ENCODE results near the gene AMZ2.
"Not testable (repeated sequence)": the region's sequence is repeated elsewhere in the genome, so short reads cannot be mapped to it uniquely, and the experiment has no call there.

Gene AMZ2

GRCh38 chr17:68255731-68256538 lies 8.1 kb downstream of the AMZ2 start:
- no peak for DNase-seq

GRCh38 chr17:68256701-68257100 lies 8.9 kb downstream of the AMZ2 start:
- not testable (repeated sequence) for DNase-seq

- DNase-seq, result no peak
Observed at GRCh38 chr17:68257934-68258333, 10.1 kb downstream of the AMZ2 start.

GRCh38 chr17:68258890-68259647 lies 11.2 kb downstream of the AMZ2 start:
- DNase-seq, result peak; percentile 1

GRCh38 chr17:68259648-68259951 lies 11.8 kb downstream of the AMZ2 start:
- not testable (repeated sequence) for DNase-seq

GRCh38 chr17:68260051-68260762 lies 12.4 kb downstream of the AMZ2 start:
- DNase-seq, result no peak

- DNase-seq, result not testable (repeated sequence)
Observed at GRCh38 chr17:68262467-68262866, 14.6 kb downstream of the AMZ2 start.

GRCh38 chr17:68263101-68263681 lies 15.3 kb downstream of the AMZ2 start:
- DNase-seq, result peak; percentile 1

GRCh38 chr17:68265833-68266232 lies 18.0 kb downstream of the AMZ2 start:
- DNase-seq, result not testable (repeated sequence)

- no peak for DNase-seq
Observed at GRCh38 chr17:68273722-68274121, 25.9 kb downstream of the AMZ2 start.

GRCh38 chr17:68276339-68276738 lies 28.5 kb downstream of the AMZ2 start:
- DNase-seq, result not testable (repeated sequence)

- DNase-seq, result no peak
Observed at GRCh38 chr17:68277807-68278206, 30.0 kb downstream of the AMZ2 start.

- DNase-seq, result not testable (repeated sequence)
Observed at GRCh38 chr17:68281965-68282364, 34.1 kb downstream of the AMZ2 start.

GRCh38 chr17:68288375-68288774 lies 40.5 kb downstream of the AMZ2 start:
- DNase-seq, result no peak

- DNase-seq, result no peak
Observed at GRCh38 chr17:68288804-68289203, 41.0 kb downstream of the AMZ2 start.

GRCh38 chr17:68289473-68289872 lies 41.6 kb downstream of the AMZ2 start:
- DNase-seq, result no peak

GRCh38 chr17:68289936-68290267 lies 42.1 kb downstream of the AMZ2 start:
- no peak for DNase-seq

- DNase-seq, result no peak
Observed at GRCh38 chr17:68290268-68290954, 42.6 kb downstream of the AMZ2 start.

GRCh38 chr17:68290955-68291835 lies 43.4 kb downstream of the AMZ2 start, which contains the start of the genes ARSG and SLC16A6:
Gene ARSG (plus strand): TSS chr17:68291495. CDS start chr17:68307494, 15,999 bp downstream.
Gene SLC16A6 (minus strand): TSS chr17:68291127. CDS start chr17:68278320, 12,807 bp downstream.
- peak; percentile 39 for DNase-seq

GRCh38 chr17:68291836-68292688 lies 44.2 kb downstream of the AMZ2 start:
- DNase-seq, result peak; percentile 62

- DNase-seq, result no peak
Observed at GRCh38 chr17:68292689-68293040, 44.8 kb downstream of the AMZ2 start.

All from NCI-H2029 (cell line).